Skin of body (tissue), 2 donors: ENCODE measurements around the gene BMP4. TPM values are rescaled to one million over a fixed set of nuclear protein-coding genes. Genes with fewer than 3 reads are reported as not detected.

ENCODE experiments used
- DNase-seq: peaks from one replicate; lab custom pipeline; 2025; lab: John Stamatoyannopoulos, UW
- total RNA-seq: library from RNA; depleted of rRNA; stranded (reverse); fragments of >200 nt; gene quantifications from one replicate; pipeline ENCODE4 v1.2.3, GENCODE V29; 2014

Gene BMP4
- total RNA-seq, 1 donor from 2014 or later: 13.2 TPM

GRCh38 chr14:53946404-53947093 is 10.1 kb downstream of the BMP4 start:
- DNase-seq: no peak

- no peak for DNase-seq
Observed at GRCh38 chr14:53946071-53946403, 10.6 kb downstream of the BMP4 start.

GRCh38 chr14:53943751-53944083 is 12.9 kb downstream of the BMP4 start:
- DNase-seq: no peak

GRCh38 chr14:53942970-53943750 is 13.5 kb downstream of the BMP4 start:
- DNase-seq: no peak

- no peak for DNase-seq
Observed at GRCh38 chr14:53938136-53938837, 18.3 kb downstream of the BMP4 start.

- DNase-seq: no peak
Observed at GRCh38 chr14:53934778-53935414, 21.7 kb downstream of the BMP4 start.

GRCh38 chr14:53932966-53933365 is 23.7 kb downstream of the BMP4 start:
- DNase-seq: no peak

GRCh38 chr14:53929871-53930715 is 26.5 kb downstream of the BMP4 start:
- DNase-seq: no peak

- no peak for DNase-seq
Observed at GRCh38 chr14:53927171-53927570, 29.5 kb downstream of the BMP4 start.

- DNase-seq: no peak
Observed at GRCh38 chr14:53925201-53925766, 31.3 kb downstream of the BMP4 start.

- peak; percentile 8 for DNase-seq
Observed at GRCh38 chr14:53924753-53925152, 31.9 kb downstream of the BMP4 start.

GRCh38 chr14:53921027-53921426 is 35.6 kb downstream of the BMP4 start:
- no peak for DNase-seq

GRCh38 chr14:53916239-53916638 is 40.4 kb downstream of the BMP4 start:
- no peak for DNase-seq

- no peak for DNase-seq
Observed at GRCh38 chr14:53915364-53916014, 41.1 kb downstream of the BMP4 start.

GRCh38 chr14:53912021-53912420 is 44.6 kb downstream of the BMP4 start:
- DNase-seq: no peak

GRCh38 chr14:53908416-53908815 is 48.2 kb downstream of the BMP4 start:
- no peak for DNase-seq

GRCh38 chr14:53902307-53902706 is 54.3 kb downstream of the BMP4 start:
- DNase-seq: peak; percentile 26

- no peak for DNase-seq
Observed at GRCh38 chr14:53900499-53900898, 56.1 kb downstream of the BMP4 start.
